HG03575 (cell line): ENCODE data around the gene ITPKB.
"Not testable (repeated sequence)": the region's sequence is repeated elsewhere in the genome, so short reads cannot be mapped to it uniquely, and the experiment has no call there.

Experiments used
- ATAC-seq: cut with Tn5 transposase; IDR thresholded peaks from one replicate; pipeline ENCODE4 v1.9.1; 2021; ENCODE audit not compliant: unreplicated experiment, insufficient number of reproducible peaks, low FRiP score; ENCODE audit errors: extremely low read depth

The ITPKB gene

GRCh38 chr1:226762988-226763904 is 24.2 kb upstream of the ITPKB start:
- ATAC-seq, result no peak

DNA sequence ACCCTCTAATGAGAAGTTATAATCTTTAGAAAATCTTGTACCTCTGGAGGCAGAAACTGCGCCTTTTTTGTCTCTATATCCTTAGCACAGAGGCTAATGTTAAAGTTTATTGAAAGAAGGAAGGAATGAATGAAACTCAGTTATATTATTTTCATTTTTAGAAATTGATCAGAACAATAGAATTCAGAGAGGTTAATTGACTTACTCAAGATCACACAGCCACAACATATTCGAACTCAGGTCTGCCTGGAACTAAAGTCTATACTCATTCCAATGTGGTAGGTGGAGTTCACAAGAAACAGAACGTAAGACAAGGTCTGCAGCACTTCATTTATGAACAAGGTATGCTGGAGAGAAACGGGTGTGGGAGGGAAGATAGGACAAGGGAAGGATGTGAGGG is 23.0 kb upstream of the ITPKB start:
- ATAC-seq, result no peak

GRCh38 chr1:226761322-226761721 is 22.2 kb upstream of the ITPKB start:
- no peak for ATAC-seq

DNA sequence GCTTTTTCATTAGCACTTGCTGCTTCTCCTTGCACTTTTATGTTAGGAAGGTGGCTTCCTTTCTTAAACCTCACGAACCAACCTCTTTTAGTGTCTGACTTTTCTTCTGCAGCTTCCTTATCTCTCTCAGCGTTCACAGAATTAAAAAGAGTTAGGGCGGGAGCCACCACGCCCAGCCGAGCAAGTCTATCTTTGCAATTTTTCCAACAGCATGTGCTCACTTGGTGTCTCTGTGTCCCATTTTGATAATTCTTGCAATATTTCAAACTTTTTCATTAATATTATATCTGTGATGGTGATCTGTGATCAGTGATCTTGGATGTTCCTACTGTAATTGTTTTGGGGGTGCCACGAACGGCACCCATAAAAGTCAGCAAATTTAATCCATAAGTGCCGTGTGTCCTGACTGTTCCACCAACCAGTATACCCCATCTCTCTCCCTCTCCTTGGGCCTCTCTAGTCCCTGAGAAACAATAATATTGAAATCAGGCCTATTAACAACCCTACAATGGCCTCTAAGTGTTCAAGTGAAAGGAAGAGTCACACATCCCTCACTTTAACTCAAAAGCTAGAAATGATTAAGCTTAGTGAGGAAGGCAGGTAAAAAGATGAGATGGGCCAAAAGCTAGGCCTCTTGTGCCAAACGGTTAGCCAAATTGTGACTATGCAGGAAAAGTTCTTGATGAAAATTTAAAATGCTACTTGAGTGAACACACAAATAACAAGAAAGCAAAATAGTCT is 15.9 kb upstream of the ITPKB start:
- no peak for ATAC-seq

DNA sequence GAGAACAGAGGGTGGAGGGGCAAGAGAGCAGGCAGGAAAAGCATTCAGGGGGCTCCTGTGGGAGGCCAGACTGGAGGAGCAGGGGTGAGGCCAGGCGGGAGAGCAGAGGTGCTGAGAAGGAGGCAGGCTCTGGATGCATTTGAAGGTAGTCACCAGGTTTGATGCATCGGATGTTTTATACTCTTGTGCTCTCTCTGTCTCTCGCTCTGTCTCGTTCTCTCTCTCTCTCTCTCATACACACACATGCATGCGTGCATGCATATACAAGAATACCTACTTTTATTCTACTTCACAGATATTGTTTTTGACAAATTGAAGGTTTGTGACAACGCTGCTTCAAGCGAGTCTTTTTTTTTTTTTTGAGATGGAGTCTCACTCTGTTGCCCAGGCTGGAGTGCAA is 15.0 kb upstream of the ITPKB start:
- ATAC-seq, result no peak

GRCh38 chr1:226751703-226752102 is 12.6 kb upstream of the ITPKB start:
- ATAC-seq, result no peak

DNA sequence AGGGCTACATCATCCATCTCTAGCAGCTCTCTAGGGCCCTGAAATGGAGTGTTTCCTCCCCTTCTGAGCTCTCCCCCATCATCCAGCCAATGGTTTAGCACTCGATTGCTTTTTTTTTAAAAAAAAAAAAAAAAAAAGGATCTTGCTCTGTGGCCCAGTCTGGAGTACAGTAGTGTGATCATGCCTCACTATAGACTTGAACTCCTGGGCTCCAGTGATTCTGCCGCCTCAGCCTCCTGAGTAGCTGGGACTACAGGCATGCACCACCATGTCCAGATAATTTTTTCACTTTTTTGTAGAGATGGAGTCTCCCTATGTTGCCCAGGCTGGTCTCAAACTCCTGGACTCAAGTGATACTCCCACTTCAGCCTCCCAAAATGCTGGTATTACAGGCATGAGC is 12.1 kb upstream of the ITPKB start:
- no peak for ATAC-seq

GRCh38 chr1:226749467-226749866 is 10.4 kb upstream of the ITPKB start:
- no peak for ATAC-seq

DNA sequence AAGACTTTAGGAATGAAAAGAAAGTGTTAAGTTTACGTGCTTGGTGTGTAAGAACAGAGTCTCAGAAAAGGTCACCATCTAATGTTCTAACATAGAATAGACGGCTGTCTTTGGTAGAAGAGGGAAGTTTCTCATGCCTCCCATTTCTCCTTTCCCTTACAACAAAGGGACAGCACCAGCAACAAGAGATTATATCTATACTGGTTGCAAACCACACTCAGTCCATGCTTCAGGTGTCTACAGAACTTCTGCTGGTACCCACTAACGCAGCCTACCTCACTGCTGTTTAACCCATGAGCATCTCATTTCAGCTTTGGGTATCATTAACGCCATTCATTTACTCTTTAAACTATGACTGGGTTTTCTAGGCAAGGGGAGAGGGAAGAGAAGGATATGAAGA is 9.2 kb upstream of the ITPKB start:
- no peak for ATAC-seq

DNA sequence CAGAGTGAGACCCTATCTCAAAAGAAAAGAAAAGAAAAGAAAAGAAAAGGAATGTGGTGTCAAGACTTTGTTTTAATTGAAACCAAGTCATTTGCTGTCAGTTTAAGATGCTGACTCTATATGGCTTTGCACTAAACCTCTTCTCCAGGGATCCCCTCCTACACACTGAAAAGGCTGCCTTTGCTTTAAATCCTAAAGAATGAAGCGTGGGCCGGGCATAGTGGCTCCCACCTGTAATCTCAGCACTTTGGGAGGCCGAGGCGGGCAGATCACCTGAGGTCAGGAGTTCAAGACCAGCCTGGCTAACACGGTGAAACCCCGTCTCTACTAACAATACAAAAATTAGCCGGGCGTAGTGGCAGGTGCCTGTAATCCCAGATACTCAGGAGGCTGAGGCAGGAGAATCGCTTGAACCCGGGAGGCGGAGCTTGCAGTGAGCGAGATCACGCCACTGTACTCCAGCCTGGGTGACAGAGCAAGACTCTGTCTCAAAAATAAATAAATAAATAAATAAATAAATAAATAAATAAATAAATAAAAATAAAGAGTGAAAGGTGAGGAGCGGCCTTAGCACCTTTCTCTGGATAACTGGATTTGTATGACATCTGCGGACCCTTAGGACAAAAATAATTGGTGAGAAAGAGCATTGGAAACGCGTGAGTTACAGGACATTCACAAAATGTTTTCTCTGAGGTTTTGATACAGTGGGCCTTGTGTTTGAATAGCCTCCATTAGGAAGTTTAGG is 8.6 kb upstream of the ITPKB start:
- ATAC-seq, result not testable (repeated sequence)

DNA sequence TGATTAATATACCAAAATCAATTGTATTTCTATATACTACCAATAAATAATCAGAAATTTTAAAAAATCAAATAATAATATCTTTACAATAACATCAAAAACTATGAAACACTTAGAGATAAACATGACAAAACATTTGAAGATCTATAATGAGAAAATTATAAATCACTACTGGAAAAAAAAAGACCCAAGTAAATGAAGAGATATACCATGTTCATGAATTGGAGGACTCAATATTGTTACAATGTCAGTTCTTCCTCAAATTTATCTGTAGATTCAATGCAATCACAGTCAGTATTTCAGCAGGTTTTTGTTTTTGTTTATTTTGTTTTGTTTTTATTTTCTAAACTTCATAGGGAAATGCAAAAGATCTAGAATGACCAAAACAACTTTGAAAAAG is 4.2 kb upstream of the ITPKB start:
- ATAC-seq, result no peak

DNA sequence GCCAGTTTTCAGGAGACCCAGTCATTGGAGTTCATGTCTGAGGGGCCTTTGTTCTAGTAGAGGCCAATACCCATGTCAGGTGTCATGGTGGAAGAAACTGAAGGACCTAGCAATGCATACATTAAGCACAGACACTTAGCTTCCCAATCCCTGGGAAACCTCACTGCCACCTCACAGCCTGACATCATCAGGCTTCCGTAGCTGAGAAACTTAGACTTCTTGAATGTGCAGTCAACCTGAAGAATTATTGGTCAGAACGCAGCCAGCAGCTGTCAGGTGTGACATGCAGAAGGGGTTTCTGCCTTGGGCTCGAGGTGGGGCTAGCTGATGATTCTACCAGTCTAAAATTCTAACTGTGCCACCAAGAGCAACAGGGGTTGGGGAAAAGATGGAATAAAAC is 1.9 kb upstream of the ITPKB start:
- ATAC-seq, result no peak

DNA sequence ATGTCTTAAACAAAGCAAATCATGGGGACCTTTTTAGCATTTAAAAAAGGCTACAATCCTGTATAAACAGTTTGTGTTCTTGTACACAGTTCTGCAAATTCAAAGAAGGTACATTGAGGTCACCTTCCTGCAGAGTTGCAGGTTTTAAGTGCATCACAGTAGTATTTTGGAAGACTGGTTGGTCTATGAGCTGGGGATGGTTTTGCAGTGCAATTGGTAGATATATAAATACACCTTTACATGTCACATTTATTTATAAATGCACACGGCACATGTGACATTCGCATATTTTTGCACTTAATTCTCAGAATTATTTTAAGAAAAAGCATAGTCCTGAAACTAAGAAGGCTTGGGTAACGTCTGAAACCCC is 599 bp upstream of the ITPKB start:
- ATAC-seq, result no peak

- no peak for ATAC-seq
Observed at GRCh38 chr1:226738421-226738994, 574 bp downstream of the ITPKB start.

- no peak for ATAC-seq
Observed at GRCh38 chr1:226737819-226738420, 1.2 kb downstream of the ITPKB start.

GRCh38 chr1:226736908-226737818 is 1.9 kb downstream of the ITPKB start:
- ATAC-seq, result no peak

DNA sequence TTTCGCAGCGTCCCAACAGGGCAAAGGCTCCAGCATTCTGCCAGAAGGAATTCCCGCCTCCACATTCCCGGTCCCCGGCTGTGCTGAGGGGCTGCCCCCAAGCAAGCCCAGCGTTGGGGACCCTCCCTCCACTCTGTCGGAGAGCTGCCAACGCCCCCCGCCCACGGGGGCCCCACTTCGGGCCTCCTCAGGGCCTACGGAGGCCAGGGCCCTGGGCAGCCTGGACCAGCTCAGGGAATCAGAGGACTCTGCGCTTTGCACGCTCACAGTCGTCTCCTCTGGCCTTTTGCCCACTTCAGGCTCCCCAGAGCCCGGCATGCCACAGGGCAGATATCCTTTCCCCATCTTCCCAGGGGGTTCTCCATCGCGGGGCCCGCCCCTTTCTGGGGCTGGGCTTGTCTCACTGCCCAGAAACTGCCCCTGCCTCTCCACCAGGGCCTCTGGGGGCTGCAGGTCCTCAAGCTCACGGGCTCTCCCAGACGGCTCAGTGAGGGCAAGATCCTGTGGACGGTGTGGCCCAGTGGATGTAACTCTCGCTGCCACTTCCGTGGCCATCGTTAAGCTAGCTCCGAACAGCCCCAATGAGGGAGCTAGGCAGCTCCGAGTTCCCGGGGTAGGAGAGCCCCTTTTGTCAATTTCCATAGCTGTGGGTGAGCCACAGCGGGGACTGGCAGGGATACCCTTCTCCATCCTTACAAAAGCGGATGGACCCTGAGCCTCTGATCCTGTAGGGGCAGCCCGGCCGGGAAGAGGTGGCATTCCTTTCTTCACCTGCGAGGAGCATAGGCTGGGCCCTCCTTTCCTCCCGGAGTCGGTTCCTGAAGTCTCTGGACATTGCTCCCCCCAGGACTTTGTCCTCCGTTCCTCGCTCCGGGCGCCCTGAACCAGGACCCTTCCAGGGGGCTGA is 2.8 kb downstream of the ITPKB start:
- no peak for ATAC-seq
